BJ (cell line): Measurements from ENCODE around the gene CRY1. TPM values are rescaled to one million over a fixed set of nuclear protein-coding genes. Genes with fewer than 3 reads are reported as not detected.
A peak's percentile ranks its signal among the peaks of the same experiment; 100 is the strongest.

ENCODE experiments used
- CTCF ChIA-PET: fragments of 350-600 bp; formaldehyde crosslinking; extraction: SDS; loops from one replicate; lab custom pipeline; 2021; ENCODE audit warnings: antibody characterized with exemption, inconsistent platforms; lab: Yijun Ruan, JAX
- POLR2A ChIA-PET: fragments of 300-600 bp; sonication (Branson Sonifier 250); formaldehyde crosslinking; extraction: SDS; loops from one replicate; lab custom pipeline; 2021; ENCODE audit warnings: antibody characterized with exemption; lab: Charles Lee
- DNase-seq: peaks from one replicate; pipeline ENCODE4 v3.0.0-alpha.2; 2011; ENCODE audit warnings: low read depth
- H3K27me3 ChIP-seq: 2 replicates; pipeline ENCODE4 v1.6.0; 2011; ENCODE audit warnings: low read length; ENCODE audit not compliant: control insufficient read depth, insufficient read depth
- H3K36me3 ChIP-seq: 2 replicates; pipeline ENCODE4 v1.5.1; 2011; ENCODE audit warnings: low read length; ENCODE audit not compliant: control insufficient read depth, insufficient read depth
- H3K4me3 ChIP-seq: 2 replicates; pipeline ENCODE4 v1.5.1; 2011; ENCODE audit warnings: low read depth, mild to moderate bottlenecking, control low read depth, low read length
- polyA plus RNA-seq: library from polyadenylated mRNA; depleted of rRNA; stranded (reverse); fragments of >200 nt; gene quantifications from 2 replicates; pipeline ENCODE4 v1.2.3, GENCODE V29; 2011
- TF ChIP-seq, protein P1 (sequence below): IDR thresholded peaks from 2 replicates; pipeline ENCODE4 v1.5.1; 2011; ENCODE audit warnings: low read depth, mild to moderate bottlenecking, control low read depth, inconsistent platforms, low read length, moderate library complexity; ENCODE audit not compliant: insufficient read depth

CRY1 gene
- polyA plus RNA-seq, 1 experiment, result 6.9 TPM

DNA sequence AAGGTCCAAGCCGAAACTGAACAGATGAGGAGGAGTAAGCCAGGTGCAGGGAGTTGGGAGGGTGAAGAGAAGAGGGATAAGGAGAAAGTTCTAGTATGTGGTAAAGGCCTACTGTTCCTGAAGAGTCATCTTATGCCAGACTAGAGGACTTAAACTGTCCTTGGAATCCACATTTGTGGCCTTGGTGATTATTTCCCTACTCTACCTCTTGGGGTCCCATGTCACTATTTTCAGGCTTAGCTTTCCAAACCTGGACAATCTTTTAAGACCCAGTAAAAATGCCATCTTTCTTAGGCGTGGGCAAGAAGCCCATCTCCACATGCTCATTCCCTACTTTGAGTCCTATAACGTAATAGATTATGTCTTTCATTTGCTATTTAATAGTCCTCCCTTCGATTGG, 40.1 kb upstream of the CRY1 start:
- TF ChIP-seq, protein P1, sequence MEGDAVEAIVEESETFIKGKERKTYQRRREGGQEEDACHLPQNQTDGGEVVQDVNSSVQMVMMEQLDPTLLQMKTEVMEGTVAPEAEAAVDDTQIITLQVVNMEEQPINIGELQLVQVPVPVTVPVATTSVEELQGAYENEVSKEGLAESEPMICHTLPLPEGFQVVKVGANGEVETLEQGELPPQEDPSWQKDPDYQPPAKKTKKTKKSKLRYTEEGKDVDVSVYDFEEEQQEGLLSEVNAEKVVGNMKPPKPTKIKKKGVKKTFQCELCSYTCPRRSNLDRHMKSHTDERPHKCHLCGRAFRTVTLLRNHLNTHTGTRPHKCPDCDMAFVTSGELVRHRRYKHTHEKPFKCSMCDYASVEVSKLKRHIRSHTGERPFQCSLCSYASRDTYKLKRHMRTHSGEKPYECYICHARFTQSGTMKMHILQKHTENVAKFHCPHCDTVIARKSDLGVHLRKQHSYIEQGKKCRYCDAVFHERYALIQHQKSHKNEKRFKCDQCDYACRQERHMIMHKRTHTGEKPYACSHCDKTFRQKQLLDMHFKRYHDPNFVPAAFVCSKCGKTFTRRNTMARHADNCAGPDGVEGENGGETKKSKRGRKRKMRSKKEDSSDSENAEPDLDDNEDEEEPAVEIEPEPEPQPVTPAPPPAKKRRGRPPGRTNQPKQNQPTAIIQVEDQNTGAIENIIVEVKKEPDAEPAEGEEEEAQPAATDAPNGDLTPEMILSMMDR, result no peak
- POLR2A ChIA-PET, result no interaction called here
- CTCF ChIA-PET, result interaction anchor here (1.0 to 9.3 kb wide), 4 partner anchors 270 to 483 kb away, joined by 3 to 341 read pairs (median 40); no protein-coding TSS in a partner anchor
- H3K4me3 ChIP-seq, result no peak overlapping the region
- H3K27me3 ChIP-seq, result no peaks in the 10 kb centered on the region
- H3K36me3 ChIP-seq, result no peaks in the 10 kb centered on the region
- no peak for DNase-seq

DNA sequence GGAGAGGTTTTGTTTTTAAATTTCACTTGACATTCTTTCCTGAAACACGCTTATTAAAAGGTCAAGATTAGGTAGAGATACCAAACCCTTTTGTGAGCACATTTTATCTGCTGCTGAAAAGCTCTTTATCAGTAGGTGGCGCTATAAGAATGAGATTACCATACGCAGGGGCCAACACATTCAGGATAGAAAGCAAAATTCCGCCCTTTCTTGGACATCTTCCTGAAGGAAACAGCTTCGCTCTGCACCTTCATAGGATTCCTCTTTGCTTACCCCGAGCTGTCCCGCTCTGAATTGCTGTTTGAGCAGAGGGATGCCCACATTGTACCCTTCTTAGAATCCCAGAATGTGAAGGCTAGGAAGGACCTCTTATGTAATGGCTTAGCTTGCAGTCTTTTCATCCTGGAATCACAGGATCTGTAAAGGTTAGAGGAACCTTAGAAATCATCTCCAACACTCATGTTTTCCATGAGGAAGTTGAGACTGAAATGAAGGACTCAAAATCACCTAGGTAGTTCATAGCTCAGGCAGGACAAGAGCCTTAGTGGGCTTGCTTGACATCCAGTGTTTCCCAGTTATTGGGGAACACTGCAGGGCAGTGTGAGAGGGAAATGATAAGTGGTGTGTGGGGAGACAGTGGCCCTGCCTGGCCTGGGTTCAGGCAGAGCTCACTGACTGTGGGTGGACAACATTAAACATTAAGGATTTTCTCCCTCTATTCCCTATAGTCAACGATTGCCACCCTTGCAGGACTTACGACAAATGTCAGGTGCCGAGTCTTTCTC, 38.7 kb upstream of the CRY1 start:
- CTCF ChIA-PET, result interaction anchor here (0.6 to 9.3 kb wide), 36 partner anchors 8 to 1069 kb away, joined by 3 to 341 read pairs (median 4); partner anchors contain the start of gene TMEM263
- H3K27me3 ChIP-seq, result no peaks in the 10 kb centered on the region
- H3K36me3 ChIP-seq, result no peaks in the 10 kb centered on the region
- H3K4me3 ChIP-seq, result no peak overlapping the region
- peak; percentile 3 for DNase-seq
- TF ChIP-seq, protein P1, result peak; percentile 78
- POLR2A ChIA-PET, result no interaction called here

DNA sequence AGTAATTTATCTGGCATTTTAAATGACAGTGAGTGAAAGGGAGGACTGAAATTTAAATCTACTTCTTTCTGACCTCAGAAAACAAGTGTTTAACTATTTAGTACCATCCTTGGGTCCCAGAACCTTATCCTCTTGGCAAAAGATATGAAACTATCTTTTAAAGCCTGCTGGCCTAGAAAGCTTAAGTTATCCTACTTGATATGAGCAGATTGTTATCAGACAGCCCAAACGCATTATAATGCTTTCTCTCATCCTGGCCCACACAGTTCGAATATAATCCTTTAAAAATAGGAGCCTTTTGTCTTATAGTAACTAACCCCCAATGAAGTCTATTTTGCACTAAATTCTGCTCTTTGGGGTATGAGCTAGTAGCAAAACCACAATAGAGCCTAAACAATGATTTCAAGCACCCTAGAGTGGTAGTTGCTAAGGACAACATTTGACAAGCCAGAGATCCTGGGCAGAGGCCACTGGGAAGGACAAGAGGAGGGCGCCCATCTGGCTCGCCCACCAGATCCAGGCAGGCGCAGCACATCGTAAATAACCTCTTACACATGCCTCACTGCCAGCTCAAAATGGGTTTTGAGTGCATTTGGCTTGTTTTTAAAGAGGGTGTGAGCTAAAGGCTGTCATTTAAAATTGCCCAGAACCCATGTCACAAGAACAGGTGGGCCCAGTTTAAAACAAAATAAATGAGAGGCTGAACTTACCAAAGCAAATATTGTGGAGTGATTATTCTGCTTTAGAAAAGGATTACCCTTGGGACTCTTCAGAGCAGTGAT, 37.7 kb upstream of the CRY1 start:
- POLR2A ChIA-PET, result no interaction called here
- CTCF ChIA-PET, result interaction anchor here (0.8 to 9.3 kb wide), 33 partner anchors 9 to 537 kb away, joined by 3 to 341 read pairs (median 5); partner anchors contain the start of gene TMEM263
- Histone ChIP-seq H3K27me3 (no peaks in the 10 kb centered on the region), H3K36me3 (no peaks in the 10 kb centered on the region), H3K4me3 (no peak overlapping the region)
- TF ChIP-seq, protein P1, result no peak
- DNase-seq, result no peak

DNA sequence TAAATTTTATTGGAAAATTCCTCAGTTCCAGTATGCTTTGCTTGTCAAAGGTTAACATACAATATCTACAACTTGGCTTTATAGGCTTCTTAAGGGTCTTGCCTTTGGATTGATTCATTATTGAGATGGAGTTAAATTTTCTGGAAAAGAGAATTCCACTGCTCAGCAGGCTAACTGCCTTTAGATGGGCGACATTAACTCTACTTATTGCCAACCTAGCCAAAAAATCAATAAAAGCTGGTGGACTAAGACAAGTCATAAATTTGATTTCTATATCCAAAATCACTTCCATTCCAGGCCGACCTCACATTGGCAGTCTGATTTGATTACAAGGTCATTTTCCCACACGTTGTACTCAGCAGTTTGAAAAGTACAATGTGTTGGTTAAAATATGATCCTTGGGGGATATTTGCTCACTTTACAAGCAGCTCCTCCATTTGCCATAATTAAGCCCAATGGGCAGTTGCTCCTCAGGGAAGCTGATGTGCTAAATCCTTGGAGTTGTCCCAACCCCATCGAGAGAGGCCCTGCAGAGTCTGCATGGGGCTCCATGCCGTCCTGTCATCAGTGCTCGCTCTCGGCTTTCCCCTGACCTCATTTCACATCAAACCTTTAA, 36.1 kb upstream of the CRY1 start:
- CTCF ChIA-PET, result interaction anchor here (0.7 to 9.3 kb wide), 7 partner anchors 14 to 480 kb away, joined by 3 to 341 read pairs (median 6); no protein-coding TSS in a partner anchor
- H3K27me3 ChIP-seq, result no peaks in the 10 kb centered on the region
- H3K4me3 ChIP-seq, result no peak overlapping the region
- no peak for DNase-seq
- no peaks in the 10 kb centered on the region for H3K36me3 ChIP-seq
- POLR2A ChIA-PET, result no interaction called here
- TF ChIP-seq, protein P1, result no peak
